A549 (cell line): Measurements from ENCODE around the gene FHIT. TPM values are rescaled to one million over a fixed set of nuclear protein-coding genes. Genes with fewer than 3 reads are reported as not detected.

Source experiments
- ATAC-seq, 2 experiments: fragments of 200-7000 bp in 1 of 2; fragments of >200 bp in 1 of 2; cut with Nextera tagmentation in 1 of 2; cut with Tn5 transposase in 1 of 2; 3 replicates each; pipeline versions ENCODE4 v1.8.0 to v1.9.1; 2018 to 2020; ENCODE audit warnings: mild to moderate bottlenecking in 1 of 2, moderate library complexity in 1 of 2
- CTCF ChIA-PET: fragments of 300-600 bp; sonication (Branson Sonifier 250); formaldehyde crosslinking; extraction: SDS; loops from one replicate; lab custom pipeline; 2021; ENCODE audit warnings: antibody characterized with exemption, inconsistent platforms; lab: Yijun Ruan, JAX
- POLR2A ChIA-PET: fragments of 350-600 bp; formaldehyde crosslinking; extraction: SDS; loops from one replicate; lab custom pipeline; 2021; ENCODE audit warnings: antibody characterized with exemption, inconsistent platforms; lab: Yijun Ruan, JAX
- DNase-seq, 2 experiments: peaks; one replicate each; pipeline versions ENCODE4 v3.0.0 to v3.0.0-alpha.2; 2011 to 2016; ENCODE audit warnings: low read depth in 1 of 2, low spot score in 1 of 2
- FAIRE-seq: peaks from 2 replicates; lab custom pipeline; 2011; peaks lifted over from hg19 to GRCh38; lab: Jason Lieb, UNC
- H3K27ac ChIP-seq, 2 experiments: fragments of >200 bp; sonication (Bioruptor Twin); formaldehyde crosslinking; 3 replicates each; pipeline ENCODE4 v1.5.1; 2016 to 2017
- H3K4me1 ChIP-seq: fragments of >200 bp; sonication (Bioruptor Twin); formaldehyde crosslinking; 3 replicates; pipeline ENCODE4 v1.6.1; 2016
- H3K4me2 ChIP-seq: fragments of >200 bp; sonication (Bioruptor Twin); formaldehyde crosslinking; 3 replicates; pipeline ENCODE4 v1.6.1; 2016
- H3K4me3 ChIP-seq: fragments of >200 bp; sonication (Bioruptor Twin); formaldehyde crosslinking; 3 replicates; pipeline ENCODE4 v1.5.1; 2016
- H3K9me3 ChIP-seq: fragments of >200 bp; sonication (Bioruptor Twin); formaldehyde crosslinking; 3 replicates; pipeline ENCODE4 v1.6.1; 2016
- CBX8 ChIP-seq: fragments of 200-600 bp; sonication (generic); IDR thresholded peaks from 2 replicates; pipeline ENCODE4 v1.6.1; 2016
- HDAC2 ChIP-seq: fragments of 200-600 bp; sonication (generic); IDR thresholded peaks from 2 replicates; pipeline ENCODE4 v1.6.1; 2016
- KDM5A ChIP-seq: fragments of 200-600 bp; sonication (generic); IDR thresholded peaks from 2 replicates; pipeline ENCODE4 v1.6.1; 2016; ENCODE audit warnings: antibody characterized with exemption, mild to moderate bottlenecking
- MYC ChIP-seq: IDR thresholded peaks from 2 replicates; pipeline ENCODE4 v1.6.1; 2012; ENCODE audit warnings: mild to moderate bottlenecking, inconsistent platforms, low read length, improper control_type of control experiment, borderline replicate concordance
- NPAS2 ChIP-seq: fragments of 250-450 bp; sonication (Bioruptor Pico); IDR thresholded peaks from 2 replicates; pipeline ENCODE4 v1.8.0; 2022; ENCODE audit warnings: mild to moderate bottlenecking, moderate library complexity, borderline replicate concordance
- NR3C1 ChIP-seq: fragments of >200 bp; sonication (Bioruptor Twin); formaldehyde crosslinking; IDR thresholded peaks from 3 replicates; pipeline ENCODE4 v1.6.1; 2017
- PHF8 ChIP-seq: fragments of 200-600 bp; sonication (generic); IDR thresholded peaks from 2 replicates; pipeline ENCODE4 v1.6.1; 2016; ENCODE audit warnings: low read depth, mild to moderate bottlenecking, antibody characterized with exemption, moderate library complexity, borderline replicate concordance
- RAD21 ChIP-seq, 2 experiments: fragments of >200 bp in 1 of 2; sonication (Bioruptor Twin) in 1 of 2; formaldehyde crosslinking in 1 of 2; IDR thresholded peaks in 1 of 2; conservative IDR thresholded peaks in 1 of 2; 2 replicates in 1 of 2; 3 replicates in 1 of 2; pipeline ENCODE4 v1.6.1; 2012 to 2018; ENCODE audit warnings: inconsistent platforms in 1 of 2
- RCOR1 ChIP-seq: fragments of 150-350 bp; IDR thresholded peaks from 2 replicates; pipeline ENCODE4 v1.6.1; 2014; ENCODE audit warnings: antibody characterized with exemption, low read length, low read depth
- SMC3 ChIP-seq: fragments of >200 bp; sonication (Bioruptor Twin); formaldehyde crosslinking; IDR thresholded peaks from 3 replicates; pipeline ENCODE4 v1.6.1; 2018; ENCODE audit warnings: inconsistent platforms
- SREBF2 ChIP-seq: fragments of 450-650 bp; IDR thresholded peaks from 2 replicates; pipeline ENCODE4 v1.6.1; 2014; ENCODE audit warnings: mild to moderate bottlenecking, moderate library complexity
- ZFP36 ChIP-seq: fragments of 450-650 bp; IDR thresholded peaks from 2 replicates; pipeline ENCODE4 v1.6.1; 2014; ENCODE audit warnings: borderline replicate concordance; ENCODE audit not compliant: partially characterized antibody
- WGBS: methylation state at CpG from one replicate; pipeline ENCODE4 v1.1.6; 2017; ENCODE audit errors: missing lambda C conversion rate; 5-methylcytosine and 5-hydroxymethylcytosine counted together
- polyA plus RNA-seq, 4 experiments: library from polyadenylated mRNA; depleted of rRNA in 3 of 4; stranded (reverse); fragments of >200 nt; fragmentation: RNase III in 1 of 4; extraction: RNeasy Plus Mini Kit Qiagen cat#74134 plus additional on column Dnase treatment in 1 of 4; gene quantifications; 2 replicates in 3 of 4; 3 replicates in 1 of 4; pipeline ENCODE4 v1.2.3, GENCODE V29; 2011 to 2017
- TF ChIP-seq, protein P1 (sequence below): fragments of >200 bp; sonication (Bioruptor Twin); formaldehyde crosslinking; IDR thresholded peaks from 3 replicates; pipeline ENCODE4 v1.5.1; 2016
- TF ChIP-seq, protein P2 (sequence below): fragments of >200 bp; sonication (Bioruptor Twin); formaldehyde crosslinking; IDR thresholded peaks from 3 replicates; pipeline ENCODE4 v1.6.1; 2016
- TF ChIP-seq, protein P3 (sequence below): IDR thresholded peaks from 2 replicates; pipeline ENCODE4 v1.6.1; 2012; ENCODE audit warnings: low read depth, borderline replicate concordance
- TF ChIP-seq, protein P4 (sequence below): fragments of 200-600 bp; sonication (generic); IDR thresholded peaks from 2 replicates; pipeline ENCODE4 v1.6.1; 2016; ENCODE audit warnings: antibody characterized with exemption, mild to moderate bottlenecking, moderate library complexity

FHIT gene
- polyA plus RNA-seq, 2 of the 4 experiments (the other 2 are of a cell fraction): 0.76 to 0.92 TPM

DNA sequence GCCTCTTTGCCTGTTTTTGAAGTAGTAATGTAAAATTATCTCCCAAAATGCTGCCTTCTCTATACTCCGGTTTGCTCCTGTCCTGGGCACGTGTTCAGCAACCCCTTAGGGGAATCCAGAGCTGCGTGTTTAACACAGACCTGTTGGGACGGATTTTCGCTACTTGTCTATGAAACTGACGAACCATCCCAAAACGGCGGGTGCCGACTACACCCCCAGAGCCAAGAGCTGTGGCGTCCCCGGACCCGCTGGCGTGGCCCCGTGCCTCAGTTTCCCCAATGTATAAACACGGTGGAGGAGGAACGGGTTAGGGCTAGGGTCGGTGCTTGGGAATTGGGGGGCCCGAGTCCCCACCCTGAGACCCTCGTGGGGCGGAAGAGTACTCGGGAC lies 473 bp downstream of the FHIT start:
- CTCF ChIA-PET: no interaction called here
- FAIRE-seq (no peak), DNase-seq (peak in 1 of 2 experiments; percentile 6), ATAC-seq (peak; percentile 28 to 33; a peak in 4 of 6 replicates)
- Histone ChIP-seq H3K27ac (peak overlapping the region; percentile 69 to 87), H3K9me3 (no peaks in the 10 kb centered on the region), H3K4me1 (0 out of 3 replicates have a peak, but pooled peaks cover 9% of the 10 kb centered on the region), H3K4me2 (peak overlapping the region; percentile 89), H3K4me3 (peak overlapping the region; percentile 84)
- TF ChIP-seq PHF8: 0 out of 2 replicates have a peak, but pooled peaks have one; percentile 14
- TF ChIP-seq, protein P1, sequence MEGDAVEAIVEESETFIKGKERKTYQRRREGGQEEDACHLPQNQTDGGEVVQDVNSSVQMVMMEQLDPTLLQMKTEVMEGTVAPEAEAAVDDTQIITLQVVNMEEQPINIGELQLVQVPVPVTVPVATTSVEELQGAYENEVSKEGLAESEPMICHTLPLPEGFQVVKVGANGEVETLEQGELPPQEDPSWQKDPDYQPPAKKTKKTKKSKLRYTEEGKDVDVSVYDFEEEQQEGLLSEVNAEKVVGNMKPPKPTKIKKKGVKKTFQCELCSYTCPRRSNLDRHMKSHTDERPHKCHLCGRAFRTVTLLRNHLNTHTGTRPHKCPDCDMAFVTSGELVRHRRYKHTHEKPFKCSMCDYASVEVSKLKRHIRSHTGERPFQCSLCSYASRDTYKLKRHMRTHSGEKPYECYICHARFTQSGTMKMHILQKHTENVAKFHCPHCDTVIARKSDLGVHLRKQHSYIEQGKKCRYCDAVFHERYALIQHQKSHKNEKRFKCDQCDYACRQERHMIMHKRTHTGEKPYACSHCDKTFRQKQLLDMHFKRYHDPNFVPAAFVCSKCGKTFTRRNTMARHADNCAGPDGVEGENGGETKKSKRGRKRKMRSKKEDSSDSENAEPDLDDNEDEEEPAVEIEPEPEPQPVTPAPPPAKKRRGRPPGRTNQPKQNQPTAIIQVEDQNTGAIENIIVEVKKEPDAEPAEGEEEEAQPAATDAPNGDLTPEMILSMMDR: no peak
- POLR2A ChIA-PET: interaction anchor here (0.6 kb wide), 1 partner anchor 310 kb away, joined by 3 read pairs; no protein-coding TSS in a partner anchor
- 25% methylated on average over 6 of the region's 21 CpGs for WGBS

DNA sequence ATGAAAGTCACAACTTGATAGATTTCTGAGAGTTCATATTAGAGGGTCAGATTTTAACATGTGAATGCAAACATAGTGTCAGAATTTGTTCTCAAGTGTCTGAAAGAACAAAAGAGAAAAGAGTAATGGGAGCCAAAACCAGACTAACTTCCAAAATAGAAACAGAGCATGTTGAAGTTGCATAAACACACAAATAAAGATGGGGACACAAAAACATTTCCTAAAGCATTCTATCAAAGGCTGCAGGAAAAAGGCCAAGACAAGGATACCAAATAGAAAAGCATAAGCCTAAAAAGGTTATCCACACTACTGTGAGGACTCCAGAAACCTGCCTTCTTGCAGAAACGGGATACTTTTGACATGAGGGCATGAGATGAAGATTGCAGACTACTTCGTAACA lies 2.8 kb downstream of the FHIT start:
- CTCF ChIA-PET: no interaction called here
- POLR2A ChIA-PET: no interaction called here
- 0 out of 3 replicates have a peak, but pooled peaks cover 9% of the 10 kb centered on the region for H3K4me1 ChIP-seq
- no peak for TF ChIP-seq KDM5A
- TF ChIP-seq PHF8: no peak
- no peak for TF ChIP-seq HDAC2
- TF ChIP-seq, protein P2, sequence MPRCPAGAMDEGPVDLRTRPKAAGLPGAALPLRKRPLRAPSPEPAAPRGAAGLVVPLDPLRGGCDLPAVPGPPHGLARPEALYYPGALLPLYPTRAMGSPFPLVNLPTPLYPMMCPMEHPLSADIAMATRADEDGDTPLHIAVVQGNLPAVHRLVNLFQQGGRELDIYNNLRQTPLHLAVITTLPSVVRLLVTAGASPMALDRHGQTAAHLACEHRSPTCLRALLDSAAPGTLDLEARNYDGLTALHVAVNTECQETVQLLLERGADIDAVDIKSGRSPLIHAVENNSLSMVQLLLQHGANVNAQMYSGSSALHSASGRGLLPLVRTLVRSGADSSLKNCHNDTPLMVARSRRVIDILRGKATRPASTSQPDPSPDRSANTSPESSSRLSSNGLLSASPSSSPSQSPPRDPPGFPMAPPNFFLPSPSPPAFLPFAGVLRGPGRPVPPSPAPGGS: no peak
- no peak for TF ChIP-seq SREBF2
- TF ChIP-seq, protein P3, sequence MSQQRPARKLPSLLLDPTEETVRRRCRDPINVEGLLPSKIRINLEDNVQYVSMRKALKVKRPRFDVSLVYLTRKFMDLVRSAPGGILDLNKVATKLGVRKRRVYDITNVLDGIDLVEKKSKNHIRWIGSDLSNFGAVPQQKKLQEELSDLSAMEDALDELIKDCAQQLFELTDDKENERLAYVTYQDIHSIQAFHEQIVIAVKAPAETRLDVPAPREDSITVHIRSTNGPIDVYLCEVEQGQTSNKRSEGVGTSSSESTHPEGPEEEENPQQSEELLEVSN: no peak
- TF ChIP-seq, all 56 proteins: peak for 0
- no peak for ATAC-seq
- DNase-seq: no peak
- 28% methylated on average over 2 of the region's 2 CpGs for WGBS
- Histone ChIP-seq H3K4me3 (no peak overlapping the region), H3K4me2 (no peak overlapping the region), H3K27ac (no peak overlapping the region), H3K9me3 (no peaks in the 10 kb centered on the region)
- FAIRE-seq: no peak

DNA sequence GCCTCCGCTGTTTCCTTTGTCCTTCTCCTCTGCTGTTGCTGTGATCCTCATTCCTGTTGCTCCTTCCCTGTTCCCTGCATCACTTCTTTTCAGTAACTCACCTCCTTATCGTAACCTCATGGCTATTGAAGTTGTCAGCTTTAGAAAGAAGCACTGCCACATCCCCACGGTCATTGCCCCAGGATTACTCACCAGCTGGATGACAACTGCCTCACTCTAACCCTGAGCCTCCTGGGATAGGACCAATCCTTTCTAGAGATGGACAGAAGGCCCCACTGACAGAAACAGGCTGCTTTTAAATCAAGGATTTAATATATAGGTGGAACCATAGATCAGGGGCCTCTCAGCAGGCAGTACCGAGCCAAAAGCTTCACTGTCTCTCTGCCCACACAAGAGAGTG lies 4.1 kb downstream of the FHIT start:
- Histone ChIP-seq H3K27ac (no peak overlapping the region), H3K4me1 (0 out of 3 replicates have a peak, but pooled peaks cover 9% of the 10 kb centered on the region), H3K9me3 (no peaks in the 10 kb centered on the region), H3K4me3 (no peak overlapping the region), H3K4me2 (no peak overlapping the region)
- DNase-seq: no peak
- CTCF ChIA-PET: no interaction called here
- whole genome bisulfite sequencing: 53% methylated on average over 3 of the region's 4 CpGs
- POLR2A ChIA-PET: no interaction called here
- no peak for ATAC-seq
- TF ChIP-seq, protein P4, sequence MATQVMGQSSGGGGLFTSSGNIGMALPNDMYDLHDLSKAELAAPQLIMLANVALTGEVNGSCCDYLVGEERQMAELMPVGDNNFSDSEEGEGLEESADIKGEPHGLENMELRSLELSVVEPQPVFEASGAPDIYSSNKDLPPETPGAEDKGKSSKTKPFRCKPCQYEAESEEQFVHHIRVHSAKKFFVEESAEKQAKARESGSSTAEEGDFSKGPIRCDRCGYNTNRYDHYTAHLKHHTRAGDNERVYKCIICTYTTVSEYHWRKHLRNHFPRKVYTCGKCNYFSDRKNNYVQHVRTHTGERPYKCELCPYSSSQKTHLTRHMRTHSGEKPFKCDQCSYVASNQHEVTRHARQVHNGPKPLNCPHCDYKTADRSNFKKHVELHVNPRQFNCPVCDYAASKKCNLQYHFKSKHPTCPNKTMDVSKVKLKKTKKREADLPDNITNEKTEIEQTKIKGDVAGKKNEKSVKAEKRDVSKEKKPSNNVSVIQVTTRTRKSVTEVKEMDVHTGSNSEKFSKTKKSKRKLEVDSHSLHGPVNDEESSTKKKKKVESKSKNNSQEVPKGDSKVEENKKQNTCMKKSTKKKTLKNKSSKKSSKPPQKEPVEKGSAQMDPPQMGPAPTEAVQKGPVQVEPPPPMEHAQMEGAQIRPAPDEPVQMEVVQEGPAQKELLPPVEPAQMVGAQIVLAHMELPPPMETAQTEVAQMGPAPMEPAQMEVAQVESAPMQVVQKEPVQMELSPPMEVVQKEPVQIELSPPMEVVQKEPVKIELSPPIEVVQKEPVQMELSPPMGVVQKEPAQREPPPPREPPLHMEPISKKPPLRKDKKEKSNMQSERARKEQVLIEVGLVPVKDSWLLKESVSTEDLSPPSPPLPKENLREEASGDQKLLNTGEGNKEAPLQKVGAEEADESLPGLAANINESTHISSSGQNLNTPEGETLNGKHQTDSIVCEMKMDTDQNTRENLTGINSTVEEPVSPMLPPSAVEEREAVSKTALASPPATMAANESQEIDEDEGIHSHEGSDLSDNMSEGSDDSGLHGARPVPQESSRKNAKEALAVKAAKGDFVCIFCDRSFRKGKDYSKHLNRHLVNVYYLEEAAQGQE: no peak
- TF ChIP-seq ZFP36 (no peak), SMC3 (no peak)
- no peak for FAIRE-seq

DNA sequence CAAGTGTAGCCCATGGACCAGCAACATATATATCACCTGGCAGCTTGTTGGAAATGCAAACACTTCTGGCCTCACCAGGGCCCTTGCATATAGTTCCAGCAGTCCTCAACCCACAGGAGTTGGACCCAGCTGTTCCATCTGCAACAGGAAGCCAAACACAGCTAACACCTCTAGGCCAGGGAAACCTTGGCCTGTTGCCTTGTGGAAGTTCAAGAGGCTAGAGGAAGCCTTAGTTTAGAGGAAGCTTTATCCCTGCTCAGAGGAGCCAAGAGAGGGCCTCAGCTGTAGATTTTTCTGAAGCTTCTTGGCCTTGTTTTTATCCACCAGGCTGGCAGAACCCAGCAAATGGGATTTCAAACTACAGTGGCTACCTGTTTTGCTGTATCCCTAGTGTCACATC lies 11.4 kb downstream of the FHIT start:
- POLR2A ChIA-PET: no interaction called here
- TF ChIP-seq, protein P3: no peak
- TF ChIP-seq RCOR1 (no peak), MYC (no peak), NPAS2 (CRISPR knock-in tag) (no peak), PHF8 (no peak), NR3C1 (no peak), RAD21 (conservative IDR thresholded peaks at IDR 0.05 in 1 of 2, IDR thresholded peaks at IDR 0.05 in 1 of 2) (no peak), CBX8 (no peak), SMC3 (no peak)
- TF ChIP-seq, protein P4: no peak

More for the DNA sequence above, 11.4 kb downstream of the FHIT start:
- ATAC-seq (no peak), DNase-seq (no peak), FAIRE-seq (no peak)
- CTCF ChIA-PET: no interaction called here
- no peaks in the 10 kb centered on the region for H3K9me3 ChIP-seq
- no peak overlapping the region for H3K4me2 ChIP-seq
- no peak overlapping the region for H3K27ac ChIP-seq
- no peaks in the 10 kb centered on the region for H3K4me1 ChIP-seq
- no peak overlapping the region for H3K4me3 ChIP-seq
